Astrocyte (in vitro differentiated cells and primary cell): ENCODE results near the gene CRTC1.

Experiments used
- CTCF ChIP-seq: IDR thresholded peaks from 2 replicates; pipeline ENCODE4 v1.5.1; 2011; ENCODE audit warnings: low read depth, mild to moderate bottlenecking, inconsistent platforms, low read length, moderate library complexity; ENCODE audit not compliant: insufficient read depth
- EZH2 ChIP-seq: IDR thresholded peaks from 2 replicates; pipeline ENCODE4 v1.6.1; 2012; ENCODE audit warnings: mild to moderate bottlenecking, low read length, inconsistent platforms; ENCODE audit not compliant: insufficient read depth

- no peak for TF ChIP-seq CTCF
- TF ChIP-seq EZH2 = no peak
Observed at GRCh38 chr19:18751571-18751970, 68.1 kb downstream of the CRTC1 start.
